Sigmoid colon (tissue), 7 donors: ENCODE results near the gene ELL3. TPM values are rescaled to one million over a fixed set of nuclear protein-coding genes. Genes with fewer than 3 reads are reported as not detected.
"Not testable (repeated sequence)": the region's sequence is repeated elsewhere in the genome, so short reads cannot be mapped to it uniquely, and the experiment has no call there.

Source experiments
- DNase-seq: peaks from one replicate; pipeline ENCODE4 v3.0.0-alpha.2; 2019
- H3K27ac ChIP-seq, 4 donors: fragments of 200-600 bp; sonication (generic); one replicate each; pipeline ENCODE4 v1.5.1; 2016 to 2019; ENCODE audit warnings: mild to moderate bottlenecking in 1 of 4
- H3K27me3 ChIP-seq, 3 donors: fragments of 200-600 bp; sonication (generic); one replicate each; pipeline ENCODE4 v1.5.1; 2019; ENCODE audit warnings: mild to moderate bottlenecking in 1 of 3
- H3K36me3 ChIP-seq, 4 donors: fragments of 200-600 bp; sonication (generic); one replicate each; pipeline ENCODE4 v1.5.1; 2016 to 2019
- H3K4me1 ChIP-seq, 4 donors: fragments of 200-600 bp; sonication (generic); one replicate each; pipeline ENCODE4 v1.5.1; 2017 to 2019
- H3K4me3 ChIP-seq, 4 donors: fragments of 200-600 bp; sonication (generic); one replicate each; pipeline ENCODE4 v1.5.1; 2017 to 2019; ENCODE audit warnings: mild to moderate bottlenecking in 2 of 4, moderate library complexity in 1 of 4
- H3K9me3 ChIP-seq, 4 donors: fragments of 200-600 bp in 3 of 4; sonication (generic) in 3 of 4; one replicate each; pipeline versions ENCODE4 v1.5.1 to v1.6.1; 2013 to 2019
- CTCF ChIP-seq, 4 experiments: fragments of 450-650 bp in 3 of 4; fragments of 200-600 bp in 1 of 4; IDR thresholded peaks; one replicate each; pipeline ENCODE4 v1.5.1; 2016 to 2019; ENCODE audit warnings: antibody characterized with exemption in 4 of 4, mild to moderate bottlenecking in 3 of 4, moderate library complexity in 2 of 4
- EP300 ChIP-seq, 4 donors: sonication (generic); formaldehyde crosslinking; IDR thresholded peaks; one replicate each; pipeline ENCODE4 v1.6.1; 2017; ENCODE audit warnings: antibody characterized with exemption in 4 of 4
- POLR2A ChIP-seq, 2 donors: fragments of 450-650 bp; IDR thresholded peaks; one replicate each; pipeline ENCODE4 v1.6.1; 2016; ENCODE audit warnings: antibody characterized with exemption in 2 of 2, mild to moderate bottlenecking in 2 of 2, moderate library complexity in 2 of 2
- POLR2AphosphoS5 ChIP-seq, 4 donors: sonication (generic); formaldehyde crosslinking; IDR thresholded peaks; one replicate each; pipeline ENCODE4 v1.6.1; 2017; ENCODE audit warnings: antibody characterized with exemption in 4 of 4
- WGBS, 2 donors: extraction: QIAGEN DNeasy Blood & Tissue Kit; methylation state at CpG; one replicate each; pipeline ENCODE4 v1.1.7; 2013; 5-methylcytosine and 5-hydroxymethylcytosine counted together
- intact Hi-C: fragments of 100-400 bp; cut with DNase I; formaldehyde crosslinking; loops from one replicate; pipeline ENCODE4 v1.15.1; 2023
- polyA plus RNA-seq, 3 donors: library from polyadenylated mRNA; stranded (reverse); fragments of 200-250 nt; gene quantifications; one replicate each; pipeline ENCODE4 v1.2.3, GENCODE V29; 2013
- total RNA-seq, 4 donors: library from RNA; depleted of rRNA; stranded (reverse); fragments of >200 nt; gene quantifications; one replicate each; pipeline ENCODE4 v1.1.0, GENCODE V29; 2016
- donor health status: healthy with polysubstance abuse.
- donor health status: Bipolar disorder and iron deficiency.
- donor health status: healthy.

Gene ELL3
- total and polyA plus RNA-seq, 7 donors = 1.9 to 45.8 (median 6.4) TPM

- DNase-seq = no peak
- WGBS, 2 donors = 74 to 87% methylated on average over 6 of the region's 6 CpGs
- Histone ChIP-seq H3K9me3 (no peaks in the 10 kb centered on the region), H3K4me1 (no peaks in the 10 kb centered on the region), H3K27ac (no peak overlapping the region), H3K27me3 (no peaks in the 10 kb centered on the region), H3K4me3 (no peak overlapping the region), H3K36me3 (peaks cover 68 to 100% (median 76%) of the 10 kb centered on the region in 4 donors)
- TF ChIP-seq CTCF (IDR thresholded peaks at IDR 0.05) (no peak), POLR2A (IDR thresholded peaks at IDR 0.05) (no peak), POLR2AphosphoS5 (IDR thresholded peaks at IDR 0.05) (no peak), EP300 (IDR thresholded peaks at IDR 0.05) (no peak)
- intact Hi-C loops = no loop called here
Measured at GRCh38 chr15:43808960-43809678, 32.4 kb upstream of the ELL3 start.

- Histone ChIP-seq H3K36me3 (peaks cover 61 to 100% (median 71%) of the 10 kb centered on the region in 4 donors), H3K9me3 (no peaks in the 10 kb centered on the region), H3K4me1 (no peaks in the 10 kb centered on the region), H3K4me3 (no peak overlapping the region), H3K27me3 (no peaks in the 10 kb centered on the region), H3K27ac (no peak overlapping the region)
- WGBS, 2 donors = 30 to 70% methylated on average over 5 of the region's 5 CpGs
- intact Hi-C loops = no loop called here
- DNase-seq = no peak
- TF ChIP-seq CTCF (IDR thresholded peaks at IDR 0.05) = no peak
- TF ChIP-seq POLR2AphosphoS5 (IDR thresholded peaks at IDR 0.05) = no peak
- no peak for TF ChIP-seq POLR2A (IDR thresholded peaks at IDR 0.05)
- TF ChIP-seq EP300 (IDR thresholded peaks at IDR 0.05) = no peak
Measured at GRCh38 chr15:43808435-43808950, 31.7 kb upstream of the ELL3 start.

GRCh38 chr15:43802676-43803075 lies 25.9 kb upstream of the ELL3 start:
- H3K27ac ChIP-seq, H3K4me3 ChIP-seq, H3K27me3 ChIP-seq, DNase-seq, intact Hi-C loops, H3K9me3 ChIP-seq: not testable (repeated sequence)
- peaks cover 0 to 26% (median 18%) of the 10 kb centered on the region in 4 donors for H3K4me1 ChIP-seq
- H3K36me3 ChIP-seq = peaks cover 13 to 77% (median 26%) of the 10 kb centered on the region in 4 donors
- 96% methylated on average over 7 of the region's 7 CpGs for WGBS, 2 donors

- Histone ChIP-seq H3K4me3 (peak within 1 kb of the TSS; percentile 68 to 85 (median 80)), H3K9me3 (no peaks in the 10 kb centered on the region), H3K27me3 (no peaks in the 10 kb centered on the region), H3K27ac (peak within 1 kb of the TSS; percentile 88 to 91 (median 90)), H3K4me1 (peaks cover 0 to 44% (median 21%) of the 10 kb centered on the region in 4 donors), H3K36me3 (peaks cover 0 to 76% (median 20%) of the 10 kb centered on the region in 4 donors)
- intact Hi-C loops = no loop called here
- peak in 1 of 4 donors; percentile 54 for TF ChIP-seq EP300 (IDR thresholded peaks at IDR 0.05)
- TF ChIP-seq POLR2AphosphoS5 (IDR thresholded peaks at IDR 0.05) = peak; percentile 70 to 89 (median 86)
- no peak for TF ChIP-seq CTCF (IDR thresholded peaks at IDR 0.05)
- TF ChIP-seq POLR2A (IDR thresholded peaks at IDR 0.05) = peak; percentile 48 to 80
- DNase-seq = peak; percentile 98
- 5 to 6% methylated on average over 44 of the region's 44 CpGs for WGBS, 2 donors
Measured at GRCh38 chr15:43800286-43801141, 23.7 kb upstream of the ELL3 start, which contains the start of gene HYPK. TSS of gene HYPK (plus strand) at chr15:43800599. CDS start at chr15:43800623, 24 bp downstream.

- no peak for DNase-seq
- Histone ChIP-seq H3K4me3 (peak within 1 kb of the TSS; percentile 68 to 85 (median 80)), H3K27me3 (no peaks in the 10 kb centered on the region), H3K9me3 (no peaks in the 10 kb centered on the region), H3K27ac (peak within 1 kb of the TSS; percentile 88 to 91 (median 90)), H3K4me1 (peaks cover 0 to 50% (median 26%) of the 10 kb centered on the region in 4 donors), H3K36me3 (peaks cover 1 to 76% (median 20%) of the 10 kb centered on the region in 4 donors)
- intact Hi-C loops = no loop called here
- WGBS, 2 donors = 92 to 94% methylated on average over 8 of the region's 8 CpGs
- no peak for TF ChIP-seq EP300 (IDR thresholded peaks at IDR 0.05)
- no peak for TF ChIP-seq POLR2A (IDR thresholded peaks at IDR 0.05)
- TF ChIP-seq CTCF (IDR thresholded peaks at IDR 0.05) = no peak
- TF ChIP-seq POLR2AphosphoS5 (IDR thresholded peaks at IDR 0.05) = no peak
Measured at GRCh38 chr15:43799945-43800285, 23.1 kb upstream of the ELL3 start, which contains the start of gene SERINC4. TSS of gene SERINC4 (minus strand) at chr15:43800220. CDS start at chr15:43799986, 234 bp downstream.
